Measurements from ENCODE around the gene UBASH3B. TPM values are rescaled to one million over a fixed set of nuclear protein-coding genes. Genes with fewer than 3 reads are reported as not detected.

Gene UBASH3B
- total RNA-seq, 4 donors from 2014 or later, result 4.2 to 41.2 (median 24.4) TPM

DNA sequence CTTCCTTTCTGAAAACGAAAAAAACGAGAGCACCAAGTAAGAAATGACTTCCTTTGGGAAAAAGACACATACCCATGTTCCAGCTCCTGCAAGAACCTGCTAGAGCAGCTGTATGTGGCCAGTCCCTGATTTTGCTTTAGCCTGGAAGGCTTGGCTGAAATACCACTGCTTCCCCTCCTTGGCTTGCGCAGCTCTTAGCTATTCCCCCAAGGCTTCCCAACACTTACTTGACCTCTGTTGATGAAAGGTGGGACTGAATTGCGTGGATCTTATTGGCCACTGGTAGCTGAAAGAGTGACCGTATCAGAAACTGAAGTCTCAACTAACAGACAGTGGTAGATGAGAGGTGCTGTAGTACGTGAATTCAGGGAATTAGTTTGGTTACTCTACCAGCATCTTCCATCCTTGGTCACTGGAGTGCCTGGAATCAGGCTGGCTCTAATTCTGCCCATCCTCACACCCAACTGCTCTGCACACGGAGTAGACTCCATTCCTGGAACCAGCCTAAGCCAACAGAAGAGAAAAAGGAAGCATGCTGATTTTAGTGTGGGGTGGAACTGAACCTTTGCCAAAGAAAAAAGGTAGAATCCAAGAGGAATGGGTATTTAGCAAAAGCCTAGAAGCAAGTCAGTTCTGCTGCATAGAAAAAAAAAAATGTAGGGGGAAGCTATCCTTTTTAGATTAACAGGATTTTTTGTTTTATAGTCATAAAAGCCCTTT, 109.0 kb downstream of the UBASH3B start:
- H3K9me3 ChIP-seq, result no peaks in the 10 kb centered on the region
- WGBS, result 73% methylated on average over 7 of the region's 7 CpGs
- no peak overlapping the region for H3K27ac ChIP-seq
- no peaks in the 10 kb centered on the region for H3K4me1 ChIP-seq
- no peaks in the 10 kb centered on the region for H3K36me3 ChIP-seq
- DNase-seq (ENCODE audit: low spot score in 2 of 2), result no peak
- no peak overlapping the region for H3K4me3 ChIP-seq
- TF ChIP-seq EP300 (IDR thresholded peaks at IDR 0.05), result no peak
- TF ChIP-seq POLR2A (IDR thresholded peaks at IDR 0.05), result no peak
- TF ChIP-seq, protein P1, sequence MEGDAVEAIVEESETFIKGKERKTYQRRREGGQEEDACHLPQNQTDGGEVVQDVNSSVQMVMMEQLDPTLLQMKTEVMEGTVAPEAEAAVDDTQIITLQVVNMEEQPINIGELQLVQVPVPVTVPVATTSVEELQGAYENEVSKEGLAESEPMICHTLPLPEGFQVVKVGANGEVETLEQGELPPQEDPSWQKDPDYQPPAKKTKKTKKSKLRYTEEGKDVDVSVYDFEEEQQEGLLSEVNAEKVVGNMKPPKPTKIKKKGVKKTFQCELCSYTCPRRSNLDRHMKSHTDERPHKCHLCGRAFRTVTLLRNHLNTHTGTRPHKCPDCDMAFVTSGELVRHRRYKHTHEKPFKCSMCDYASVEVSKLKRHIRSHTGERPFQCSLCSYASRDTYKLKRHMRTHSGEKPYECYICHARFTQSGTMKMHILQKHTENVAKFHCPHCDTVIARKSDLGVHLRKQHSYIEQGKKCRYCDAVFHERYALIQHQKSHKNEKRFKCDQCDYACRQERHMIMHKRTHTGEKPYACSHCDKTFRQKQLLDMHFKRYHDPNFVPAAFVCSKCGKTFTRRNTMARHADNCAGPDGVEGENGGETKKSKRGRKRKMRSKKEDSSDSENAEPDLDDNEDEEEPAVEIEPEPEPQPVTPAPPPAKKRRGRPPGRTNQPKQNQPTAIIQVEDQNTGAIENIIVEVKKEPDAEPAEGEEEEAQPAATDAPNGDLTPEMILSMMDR (IDR thresholded peaks at IDR 0.05), result no peak
- no peak for TF ChIP-seq POLR2AphosphoS5 (IDR thresholded peaks at IDR 0.05)
- no peaks in the 10 kb centered on the region for H3K27me3 ChIP-seq

DNA sequence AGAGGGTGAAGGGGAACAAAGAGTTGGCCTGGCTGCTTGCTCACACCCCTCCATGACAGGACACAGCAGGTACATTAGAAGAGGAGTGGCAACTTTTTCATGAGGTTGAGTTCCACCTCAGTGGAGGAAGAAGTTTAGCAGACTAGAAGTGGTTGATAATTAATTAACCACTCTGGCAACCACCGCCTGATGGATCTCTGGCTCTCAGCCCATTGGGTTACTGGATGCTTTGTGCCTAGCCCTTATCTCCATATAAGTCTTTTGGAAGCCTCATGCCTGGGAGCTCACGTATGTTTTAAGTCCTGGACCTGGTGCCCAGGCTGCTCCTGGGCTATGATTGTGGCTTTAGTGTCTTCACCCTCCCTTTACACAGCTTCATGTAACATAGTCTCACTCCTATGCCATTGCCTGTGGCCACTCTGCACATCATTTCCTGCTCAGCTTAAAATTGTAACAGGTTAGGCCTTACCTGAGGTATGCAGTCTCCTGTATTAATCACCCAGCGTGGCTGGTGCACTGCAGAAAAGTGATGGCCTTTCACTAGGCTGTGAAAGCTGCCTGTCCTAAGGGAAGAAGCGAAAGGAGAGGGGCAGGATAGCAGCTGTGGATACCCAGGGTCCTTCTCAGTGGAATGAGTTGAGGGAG, 110.1 kb downstream of the UBASH3B start:
- Histone ChIP-seq H3K4me1 (no peaks in the 10 kb centered on the region), H3K27ac (no peak overlapping the region), H3K27me3 (no peaks in the 10 kb centered on the region), H3K4me3 (no peak overlapping the region), H3K9me3 (no peaks in the 10 kb centered on the region), H3K36me3 (no peaks in the 10 kb centered on the region)
- no peak for DNase-seq (ENCODE audit: low spot score in 2 of 2)
- WGBS, result 63% methylated on average over 4 of the region's 4 CpGs
- TF ChIP-seq POLR2A (IDR thresholded peaks at IDR 0.05) (no peak), EP300 (IDR thresholded peaks at IDR 0.05) (no peak), POLR2AphosphoS5 (IDR thresholded peaks at IDR 0.05) (no peak)
- TF ChIP-seq, protein P1 (IDR thresholded peaks at IDR 0.05), result no peak

DNA sequence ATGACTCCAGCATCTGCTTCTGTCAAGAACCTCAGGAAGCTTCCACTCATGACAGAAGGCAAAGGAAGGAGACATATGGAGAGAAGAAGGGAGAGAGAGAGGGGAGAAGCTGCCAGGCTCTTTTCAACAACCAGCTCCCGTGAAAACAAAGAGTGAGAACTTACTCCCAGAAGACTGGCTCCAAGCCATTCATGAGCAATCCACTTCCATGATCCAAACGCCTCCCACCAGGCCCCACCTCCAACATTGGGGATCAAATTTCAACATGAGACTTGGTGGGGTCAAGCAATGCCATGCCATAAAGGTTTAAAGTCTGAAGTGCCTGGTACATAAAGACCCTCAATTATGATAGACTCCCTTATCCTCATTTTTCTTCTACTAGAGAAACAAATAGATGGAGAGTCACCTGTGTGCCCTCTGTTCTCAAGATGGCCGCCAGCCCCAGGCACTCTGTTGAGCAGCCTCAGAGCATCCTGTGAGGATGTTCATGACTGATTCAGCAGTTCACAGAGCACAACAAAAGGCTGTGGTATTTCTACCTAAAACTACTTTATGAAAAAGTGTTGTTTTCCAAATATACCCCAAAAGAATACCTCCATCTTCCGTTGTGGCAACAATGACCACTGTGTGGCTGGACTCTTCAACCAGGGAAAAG, 113.7 kb downstream of the UBASH3B start:
- 59% methylated on average over 4 of the region's 4 CpGs for WGBS
- no peak overlapping the region for H3K27ac ChIP-seq
- H3K4me3 ChIP-seq, result no peak overlapping the region
- no peaks in the 10 kb centered on the region for H3K36me3 ChIP-seq
- peaks cover 4% of the 10 kb centered on the region for H3K27me3 ChIP-seq
- DNase-seq (ENCODE audit: low spot score in 2 of 2), result no peak
- TF ChIP-seq, protein P1 (IDR thresholded peaks at IDR 0.05), result no peak
- TF ChIP-seq POLR2AphosphoS5 (IDR thresholded peaks at IDR 0.05) (no peak), EP300 (IDR thresholded peaks at IDR 0.05) (no peak), POLR2A (IDR thresholded peaks at IDR 0.05) (no peak)
- H3K4me1 ChIP-seq, result no peaks in the 10 kb centered on the region
- H3K9me3 ChIP-seq, result no peaks in the 10 kb centered on the region

DNA sequence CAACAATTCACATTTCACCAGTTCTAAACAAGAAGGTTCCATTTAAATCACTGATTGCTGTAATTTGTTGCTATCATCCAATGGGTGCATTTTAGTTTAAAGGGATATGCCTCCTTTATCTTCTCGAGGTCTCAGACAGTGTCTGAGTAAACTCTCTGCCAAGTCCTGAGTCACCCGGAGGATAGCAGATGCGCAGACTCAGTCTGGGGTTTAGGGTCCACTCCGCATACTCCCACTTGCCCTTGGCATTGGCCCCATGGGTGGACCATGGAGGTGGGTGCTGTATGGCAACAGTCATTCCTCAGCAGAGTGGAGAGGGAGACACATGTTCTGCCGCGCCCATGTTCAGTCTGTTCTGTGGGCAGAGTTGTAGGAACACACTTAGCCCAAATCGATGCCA, 117.4 kb downstream of the UBASH3B start:
- Histone ChIP-seq H3K27ac (no peak overlapping the region), H3K4me1 (no peaks in the 10 kb centered on the region)
- 74% methylated on average over 5 of the region's 7 CpGs for WGBS

More for the DNA sequence above, 117.4 kb downstream of the UBASH3B start:
- Histone ChIP-seq H3K4me3 (no peak overlapping the region), H3K9me3 (no peaks in the 10 kb centered on the region), H3K27me3 (peaks cover 6% of the 10 kb centered on the region), H3K36me3 (no peaks in the 10 kb centered on the region)
- no peak for DNase-seq (ENCODE audit: low spot score in 2 of 2)
- TF ChIP-seq POLR2AphosphoS5 (IDR thresholded peaks at IDR 0.05), result no peak
- TF ChIP-seq, protein P1 (IDR thresholded peaks at IDR 0.05), result no peak
- TF ChIP-seq EP300 (IDR thresholded peaks at IDR 0.05), result no peak
- TF ChIP-seq POLR2A (IDR thresholded peaks at IDR 0.05), result no peak

Measured in suprapubic skin (tissue), 4 donors.